HUDEP-2 (cell line): ENCODE data around the gene SLC6A3.
"Not testable (repeated sequence)": the region's sequence is repeated elsewhere in the genome, so short reads cannot be mapped to it uniquely, and the experiment has no call there.

Source experiments
- DNase-seq, 76 experiments: peaks; one replicate each; lab custom pipeline; 2025; ENCODE audit not compliant: unreplicated experiment in 76 of 76; lab: John Stamatoyannopoulos, UW

The SLC6A3 gene

GRCh38 chr5:1465117-1465516 lies 19.9 kb upstream of the SLC6A3 start:
- DNase-seq: no peak

- DNase-seq: no peak
These were observed 19.3 kb upstream of the SLC6A3 start for GRCh38 chr5:1464511-1464910.

GRCh38 chr5:1464096-1464446 lies 18.8 kb upstream of the SLC6A3 start:
- no peak for DNase-seq

DNA sequence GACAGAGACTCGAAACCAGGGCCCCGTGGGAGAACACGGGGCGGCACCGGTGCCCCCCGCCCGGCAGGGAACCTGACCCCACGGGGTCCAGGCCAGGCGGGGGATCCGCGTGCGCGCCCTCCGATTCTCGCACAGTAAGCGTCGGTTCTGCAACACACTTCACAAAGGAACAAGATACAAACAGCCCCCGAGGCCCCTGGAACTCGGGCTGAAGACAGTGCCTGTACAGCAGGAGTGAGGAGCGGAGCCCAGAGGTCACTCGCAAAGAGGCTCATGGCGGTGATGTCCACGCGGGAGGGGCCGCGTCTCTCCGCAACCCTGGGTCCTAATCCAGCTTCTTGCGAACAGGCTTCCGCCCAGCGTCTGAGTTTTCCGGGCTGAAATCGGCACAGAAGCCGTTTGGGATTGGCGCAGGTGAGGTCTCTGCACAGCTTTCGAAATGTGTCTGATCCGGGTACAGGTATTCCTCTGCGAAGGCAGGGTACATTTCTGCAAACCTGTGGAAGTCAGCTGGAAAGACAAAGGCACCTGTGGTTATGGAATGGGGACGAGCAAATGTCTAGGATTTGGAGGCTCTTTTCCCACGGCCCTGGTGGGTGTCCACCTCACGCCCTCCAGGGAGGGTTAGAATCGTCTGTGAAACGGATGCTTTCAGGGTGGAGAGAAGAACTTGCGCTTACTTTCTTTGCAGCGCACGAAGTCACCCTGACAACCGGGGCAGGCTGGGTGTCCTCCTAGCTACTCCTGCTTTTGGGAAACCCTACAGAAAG lies 18.3 kb upstream of the SLC6A3 start:
- no peak for DNase-seq

- no peak for DNase-seq
These were observed 17.1 kb upstream of the SLC6A3 start for GRCh38 chr5:1462358-1462757.

DNA sequence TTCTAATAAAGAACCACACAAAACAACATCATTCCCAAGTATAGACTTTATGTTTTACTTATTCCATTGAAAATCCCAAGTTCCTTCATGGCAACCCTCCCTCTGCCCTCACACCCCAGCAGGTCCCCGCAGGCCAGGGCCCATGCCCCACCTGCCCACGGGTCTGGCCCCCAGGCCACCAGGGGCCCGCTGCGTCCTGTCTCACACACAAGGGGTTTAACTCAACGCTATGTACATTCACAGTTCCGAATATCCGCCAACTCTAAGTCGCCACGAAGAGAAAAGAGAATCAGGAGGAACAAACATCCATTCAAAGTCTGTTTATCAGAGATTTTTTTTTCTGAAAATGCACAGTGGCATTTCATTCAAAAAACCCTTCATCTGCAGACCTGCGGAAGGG lies 16.2 kb upstream of the SLC6A3 start:
- no peak for DNase-seq

- DNase-seq: no peak
These were observed 14.9 kb upstream of the SLC6A3 start for GRCh38 chr5:1460054-1460682.

- not testable (repeated sequence) for DNase-seq
These were observed 14.2 kb upstream of the SLC6A3 start for GRCh38 chr5:1459435-1459834.

GRCh38 chr5:1456110-1456881 lies 11.1 kb upstream of the SLC6A3 start:
- not testable (repeated sequence) for DNase-seq

GRCh38 chr5:1453613-1454012 lies 8.4 kb upstream of the SLC6A3 start:
- no peak for DNase-seq

- DNase-seq: no peak
These were observed 3.9 kb upstream of the SLC6A3 start for GRCh38 chr5:1449081-1449630.

DNA sequence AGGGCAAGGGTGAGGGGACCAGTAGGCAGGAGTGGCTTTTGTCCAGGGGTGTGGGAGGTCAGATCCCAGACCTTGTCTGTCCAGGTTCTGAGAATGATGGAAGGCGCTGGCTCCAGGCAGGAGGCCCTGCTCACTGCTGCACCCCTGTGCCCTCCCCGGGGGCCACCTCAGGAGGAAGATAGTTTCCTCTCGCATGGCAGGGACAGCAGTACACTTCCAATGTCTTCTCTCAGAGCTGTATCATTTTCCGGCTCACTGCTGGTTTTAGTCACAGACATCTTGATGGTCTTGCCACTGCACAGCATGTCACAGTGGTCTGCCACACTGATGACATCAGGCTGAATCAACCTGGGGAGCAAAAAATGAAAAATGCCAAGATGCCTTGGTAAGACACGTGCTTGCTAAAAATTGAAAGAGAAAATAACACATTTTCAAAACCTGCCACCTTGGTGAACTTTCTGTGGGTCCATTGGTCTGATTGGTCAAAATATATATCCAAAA lies 3.3 kb upstream of the SLC6A3 start:
- no peak for DNase-seq

- DNase-seq: no peak
These were observed 2.6 kb upstream of the SLC6A3 start for GRCh38 chr5:1447671-1448361.

DNA sequence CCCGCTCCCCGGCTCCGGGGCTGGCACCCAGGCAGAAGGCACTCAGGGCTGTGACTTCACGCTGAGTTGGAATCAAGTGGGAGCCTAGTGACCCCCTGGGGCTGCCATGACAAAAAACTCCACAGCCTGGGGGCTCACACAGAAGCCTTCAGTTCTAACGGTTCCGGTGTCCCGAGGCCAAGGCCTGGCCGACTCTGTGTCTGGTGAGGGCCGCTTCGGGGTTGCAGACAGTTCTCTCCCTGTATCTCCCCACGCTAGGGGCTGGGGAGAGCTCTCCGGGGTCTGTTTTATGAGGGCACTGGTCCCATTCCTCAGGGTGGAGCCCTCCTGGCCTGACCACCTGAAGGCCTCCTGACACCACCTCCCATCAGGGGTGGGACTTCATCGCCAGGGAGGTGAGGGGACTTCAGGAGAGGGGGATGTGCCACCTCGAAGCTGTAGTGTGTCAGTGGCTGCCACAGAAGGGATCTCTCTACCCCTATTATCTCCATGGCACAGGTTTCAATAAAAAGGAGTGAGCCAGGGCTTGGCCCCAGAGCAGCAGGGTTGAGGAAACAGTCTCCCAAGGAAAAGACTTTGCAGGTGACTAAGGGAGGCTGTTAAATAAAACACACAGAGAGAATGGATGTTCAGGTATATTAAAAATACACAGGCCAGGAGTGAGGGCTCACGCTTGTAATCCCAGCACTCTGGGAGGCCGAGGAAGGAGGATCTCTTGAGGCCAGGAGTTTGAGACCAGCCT lies 1.5 kb upstream of the SLC6A3 start:
- DNase-seq: no peak

- DNase-seq: no peak
These were observed 705 bp upstream of the SLC6A3 start for GRCh38 chr5:1445689-1446601.

- no peak for DNase-seq
These were observed 665 bp downstream of the SLC6A3 start for GRCh38 chr5:1444361-1445189.

GRCh38 chr5:1443991-1444360 lies 1.3 kb downstream of the SLC6A3 start:
- DNase-seq: no peak

- no peak for DNase-seq
These were observed 2.1 kb downstream of the SLC6A3 start for GRCh38 chr5:1443171-1443570.
